MCF 10A (cell line): ENCODE data around the gene CEP350. TPM values are rescaled to one million over a fixed set of nuclear protein-coding genes. Genes with fewer than 3 reads are reported as not detected.
A peak's percentile ranks its signal among the peaks of the same experiment; 100 is the strongest.

Experiments
- BruUV-seq: library from RNA; stranded (reverse); fragments of 400-500 nt; replicated peaks from 2 replicates; lab custom pipeline; 2021; lab: Mats Ljungman, UMichigan
- CTCF ChIA-PET: fragments of 300-600 bp; sonication (Branson Sonifier 250); formaldehyde crosslinking; extraction: SDS; loops from one replicate; lab custom pipeline; 2021; ENCODE audit warnings: antibody characterized with exemption, inconsistent platforms; lab: Yijun Ruan, JAX
- POLR2A ChIA-PET: fragments of 300-600, 350-650 bp; sonication (Branson Sonifier 250); formaldehyde crosslinking; extraction: SDS; loops from one replicate; lab custom pipeline; 2020; ENCODE audit warnings: antibody characterized with exemption, inconsistent platforms; lab: Yijun Ruan, JAX
- DNase-seq: peaks from one replicate; pipeline ENCODE4 v3.0.0-alpha.2; 2018; ENCODE audit not compliant: unreplicated experiment
- H3K27ac Mint-ChIP-seq: one replicate; pipeline ENCODE4 v1.8.0; 2022; ENCODE audit warnings: mild to moderate bottlenecking, low read depth, mixed read lengths; ENCODE audit not compliant: unreplicated experiment
- H3K27me3 Mint-ChIP-seq: one replicate; pipeline ENCODE4 v1.8.0; 2022; ENCODE audit warnings: mixed read lengths; ENCODE audit not compliant: insufficient read depth, unreplicated experiment
- H3K36me3 Mint-ChIP-seq: one replicate; pipeline ENCODE4 v1.8.0; 2022; ENCODE audit warnings: mild to moderate bottlenecking, moderate library complexity, mixed read lengths; ENCODE audit not compliant: insufficient read depth, unreplicated experiment
- H3K4me1 Mint-ChIP-seq: one replicate; pipeline ENCODE4 v1.8.0; 2022; ENCODE audit warnings: mixed read lengths; ENCODE audit not compliant: insufficient read depth, unreplicated experiment
- H3K4me3 Mint-ChIP-seq: one replicate; pipeline ENCODE4 v1.8.0; 2022; ENCODE audit warnings: mild to moderate bottlenecking, moderate library complexity, mixed read lengths; ENCODE audit not compliant: unreplicated experiment
- H3K9me3 Mint-ChIP-seq: one replicate; pipeline ENCODE4 v1.8.0; 2022; ENCODE audit warnings: mixed read lengths; ENCODE audit not compliant: unreplicated experiment
- intact Hi-C: fragments of 100-400 bp; cut with micrococcal nuclease; formaldehyde crosslinking; loops from 2 replicates; pipeline ENCODE4 v1.14.1; 2022
- total RNA-seq: library from RNA; stranded (reverse); gene quantifications from 2 replicates; pipeline ENCODE4 v1.2.3, GENCODE V29; 2022
- TF ChIP-seq, protein P1 (sequence below): fragments of 200-600 bp; IDR thresholded peaks from one replicate; pipeline ENCODE4 v1.8.0; 2022; ENCODE audit warnings: antibody characterized with exemption, mild to moderate bottlenecking; ENCODE audit not compliant: unreplicated experiment

The CEP350 gene
- total RNA-seq, 1 experiment from 2014 or later, result 56.4 TPM

DNA sequence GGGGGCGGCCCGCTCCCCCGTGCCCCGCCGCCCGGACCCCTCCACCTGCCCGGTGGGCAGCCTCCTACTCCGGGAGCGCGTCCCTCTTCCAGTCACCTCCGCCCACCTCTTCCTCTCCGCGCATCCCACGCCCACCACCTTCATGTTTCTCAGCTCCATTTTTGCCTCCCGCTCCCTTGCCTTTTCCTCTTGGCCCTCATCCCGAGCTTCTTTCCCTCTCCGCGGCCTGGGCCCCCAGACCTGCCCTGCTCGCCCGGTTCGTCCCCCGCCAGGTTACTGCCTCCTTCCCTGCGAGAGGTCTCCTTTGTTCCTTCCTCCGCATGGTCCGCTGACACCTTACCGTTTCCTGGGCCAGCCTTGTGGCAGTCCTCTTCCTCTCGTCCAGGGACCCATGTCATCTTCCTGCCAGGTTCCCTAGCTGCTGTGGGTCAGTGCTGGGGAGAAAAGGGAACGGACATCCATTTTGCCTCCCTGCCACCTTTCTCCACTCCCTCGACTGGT lies 200.6 kb downstream of the CEP350 start:
- no peaks in the 10 kb centered on the region for H3K9me3 Mint-ChIP-seq
- intact Hi-C loops, result loop anchor here (1.0 to 2.0 kb wide), 2 partner anchors 13 to 200 kb away; partner anchors contain the start of gene CEP350
- peak; percentile 34 for DNase-seq
- H3K36me3 Mint-ChIP-seq, result peaks cover 8% of the 10 kb centered on the region
- peaks cover 61% of the 10 kb centered on the region for H3K4me1 Mint-ChIP-seq
- TF ChIP-seq, protein P1, sequence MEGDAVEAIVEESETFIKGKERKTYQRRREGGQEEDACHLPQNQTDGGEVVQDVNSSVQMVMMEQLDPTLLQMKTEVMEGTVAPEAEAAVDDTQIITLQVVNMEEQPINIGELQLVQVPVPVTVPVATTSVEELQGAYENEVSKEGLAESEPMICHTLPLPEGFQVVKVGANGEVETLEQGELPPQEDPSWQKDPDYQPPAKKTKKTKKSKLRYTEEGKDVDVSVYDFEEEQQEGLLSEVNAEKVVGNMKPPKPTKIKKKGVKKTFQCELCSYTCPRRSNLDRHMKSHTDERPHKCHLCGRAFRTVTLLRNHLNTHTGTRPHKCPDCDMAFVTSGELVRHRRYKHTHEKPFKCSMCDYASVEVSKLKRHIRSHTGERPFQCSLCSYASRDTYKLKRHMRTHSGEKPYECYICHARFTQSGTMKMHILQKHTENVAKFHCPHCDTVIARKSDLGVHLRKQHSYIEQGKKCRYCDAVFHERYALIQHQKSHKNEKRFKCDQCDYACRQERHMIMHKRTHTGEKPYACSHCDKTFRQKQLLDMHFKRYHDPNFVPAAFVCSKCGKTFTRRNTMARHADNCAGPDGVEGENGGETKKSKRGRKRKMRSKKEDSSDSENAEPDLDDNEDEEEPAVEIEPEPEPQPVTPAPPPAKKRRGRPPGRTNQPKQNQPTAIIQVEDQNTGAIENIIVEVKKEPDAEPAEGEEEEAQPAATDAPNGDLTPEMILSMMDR, result no peak
- no TSS peak for BruUV-seq
- CTCF ChIA-PET, result interaction anchor here (0.7 to 7.1 kb wide), 4 partner anchors 10 to 57 kb away, joined by 3 to 57 read pairs (median 4); no protein-coding TSS in a partner anchor
- H3K27ac Mint-ChIP-seq, result peak overlapping the region; percentile 89
- H3K4me3 Mint-ChIP-seq, result peak overlapping the region; percentile 98
- POLR2A ChIA-PET, result interaction anchor here (0.6 to 6.4 kb wide), 20 partner anchors 10 to 277 kb away, joined by 3 to 106 read pairs (median 3); partner anchors contain the start of genes CEP350, TOR1AIP1 and TOR1AIP2
- no peaks in the 10 kb centered on the region for H3K27me3 Mint-ChIP-seq

DNA sequence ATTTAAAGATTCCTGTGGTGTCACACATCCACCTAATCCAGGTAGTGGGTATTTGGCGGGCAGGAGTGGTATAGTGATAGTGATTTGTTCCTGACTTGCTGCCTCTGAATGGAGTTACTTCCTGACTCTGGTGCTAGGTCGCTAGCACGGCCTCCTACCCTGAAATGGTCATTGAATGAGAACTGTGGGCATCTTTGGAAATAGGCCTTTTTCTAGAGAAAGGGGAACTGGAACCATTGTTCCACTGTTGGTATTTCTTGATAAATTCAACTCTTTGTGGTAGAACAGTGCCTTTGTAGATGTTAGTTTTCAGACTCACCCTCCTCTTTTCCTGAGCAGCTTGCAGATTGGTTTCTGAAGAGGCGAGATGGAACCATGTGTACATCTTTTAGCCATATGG lies 201.6 kb downstream of the CEP350 start:
- intact Hi-C loops, result no loop called here
- Mint-ChIP-seq H3K9me3 (no peaks in the 10 kb centered on the region), H3K4me3 (peak overlapping the region; percentile 98), H3K36me3 (peaks cover 8% of the 10 kb centered on the region), H3K27me3 (no peaks in the 10 kb centered on the region), H3K4me1 (peaks cover 52% of the 10 kb centered on the region), H3K27ac (peak overlapping the region; percentile 89)
- TF ChIP-seq, protein P1, result no peak
- ChIA-PET CTCF (interaction anchor here (0.6 to 7.1 kb wide), 2 partner anchors 10 to 97 kb away, joined by 3 to 57 read pairs; no protein-coding TSS in a partner anchor), POLR2A (interaction anchor here (0.7 to 6.4 kb wide), 6 partner anchors 10 to 233 kb away, joined by 3 to 106 read pairs (median 4); partner anchors contain the start of gene CEP350)
- no peak for DNase-seq
- no TSS peak for BruUV-seq

DNA sequence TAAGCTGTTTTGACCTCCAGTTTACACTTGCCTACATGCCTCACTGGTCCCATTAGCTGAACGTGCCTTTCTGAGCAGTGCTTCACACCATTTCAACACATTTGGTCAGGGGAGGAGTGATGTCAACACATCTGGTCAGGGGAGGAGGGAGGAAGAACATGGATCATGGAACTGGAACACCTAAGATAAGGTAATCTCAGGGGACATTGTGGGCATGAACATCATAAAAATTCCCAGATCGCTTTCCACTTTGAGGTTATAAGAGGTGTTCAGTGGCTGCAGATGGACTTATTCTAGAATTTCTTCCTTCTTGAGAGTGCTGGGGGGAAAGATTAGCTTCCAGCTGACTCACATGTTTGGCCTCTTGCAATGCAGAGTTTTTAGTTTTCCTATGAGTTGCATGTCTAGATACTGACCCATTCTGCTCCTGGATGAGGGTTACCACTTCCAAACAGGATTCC lies 202.1 kb downstream of the CEP350 start:
- H3K4me1 Mint-ChIP-seq, result peaks cover 47% of the 10 kb centered on the region
- peaks cover 8% of the 10 kb centered on the region for H3K36me3 Mint-ChIP-seq
- peak; percentile 57 for DNase-seq
- intact Hi-C loops, result no loop called here
- TF ChIP-seq, protein P1, result no peak
- no peaks in the 10 kb centered on the region for H3K9me3 Mint-ChIP-seq
- H3K4me3 Mint-ChIP-seq, result peak overlapping the region; percentile 98
- H3K27me3 Mint-ChIP-seq, result no peaks in the 10 kb centered on the region
- H3K27ac Mint-ChIP-seq, result no peak overlapping the region
- ChIA-PET CTCF (interaction anchor here (0.5 to 7.1 kb wide), 4 partner anchors 10 to 96 kb away, joined by 3 to 57 read pairs (median 3); no protein-coding TSS in a partner anchor), POLR2A (interaction anchor here (0.7 to 6.4 kb wide), 5 partner anchors 9 to 231 kb away, joined by 3 to 106 read pairs (median 3); no protein-coding TSS in a partner anchor)
- BruUV-seq, result no TSS peak

DNA sequence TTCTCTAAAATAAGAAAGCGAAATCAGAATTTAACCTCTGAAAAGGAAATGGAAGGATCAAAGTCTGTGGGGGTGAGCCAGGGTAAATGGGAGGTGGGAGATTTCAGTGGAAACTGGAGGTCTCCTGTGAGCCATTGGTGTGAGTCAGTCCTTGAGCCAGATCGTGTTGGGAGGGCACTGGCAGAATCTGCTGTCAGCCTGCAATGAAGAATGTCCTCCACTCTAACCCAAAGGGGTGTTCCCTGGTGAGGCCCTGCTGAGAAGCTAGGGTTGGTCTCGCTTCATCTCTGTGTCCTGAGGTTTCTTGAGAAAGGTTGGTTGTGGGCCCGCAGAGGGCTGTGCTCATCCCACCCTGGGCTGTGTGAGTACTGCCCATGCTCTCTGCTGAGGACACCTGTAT lies 202.5 kb downstream of the CEP350 start:
- intact Hi-C loops, result no loop called here
- Mint-ChIP-seq H3K36me3 (peaks cover 8% of the 10 kb centered on the region), H3K4me3 (peak overlapping the region; percentile 98), H3K9me3 (no peaks in the 10 kb centered on the region), H3K4me1 (peaks cover 43% of the 10 kb centered on the region), H3K27me3 (no peaks in the 10 kb centered on the region), H3K27ac (no peak overlapping the region)
- ChIA-PET POLR2A (interaction anchor here (0.9 to 6.4 kb wide), 4 partner anchors 9 to 231 kb away, joined by 3 to 106 read pairs (median 4); no protein-coding TSS in a partner anchor), CTCF (interaction anchor here (0.5 to 7.1 kb wide), 7 partner anchors 10 to 80 kb away, joined by 3 to 57 read pairs (median 3); no protein-coding TSS in a partner anchor)
- no TSS peak for BruUV-seq
- TF ChIP-seq, protein P1, result no peak
- DNase-seq, result no peak
